Measurements from ENCODE around the gene ZNF836. TPM values are rescaled to one million over a fixed set of nuclear protein-coding genes. Genes with fewer than 3 reads are reported as not detected.
A peak's percentile ranks its signal among the peaks of the same experiment; 100 is the strongest.

ZNF836 gene
- polyA plus RNA-seq, 2 of the 4 experiments (the other 2 are of a cell fraction): 0.81 to 0.85 TPM

GRCh38 chr19:52170304-52170703 lies 1.1 kb downstream of the ZNF836 start:
- H3K9me3 ChIP-seq: peaks cover 74% of the 10 kb centered on the region
- 91% methylated on average over 5 of the region's 5 CpGs for WGBS (ENCODE audit: missing lambda C conversion rate)
- ATAC-seq: 0 out of 6 replicates have a peak, but pooled peaks of 1 of the 2 experiments have one; percentile 18
- ChIA-PET POLR2A (no interaction called here), CTCF (no interaction called here)
- H3K27ac ChIP-seq: no peak overlapping the region
- H3K4me2 ChIP-seq: no peak overlapping the region; the same call in 2 of the 3 replicates
- FAIRE-seq: no peak
- H3K4me1 ChIP-seq: no peaks in the 10 kb centered on the region
- no peak for TF ChIP-seq HMGXB4 (CRISPR knock-in tag; IDR thresholded peaks at IDR 0.05; ENCODE audit: borderline replicate concordance)
- TF ChIP-seq JUNB (IDR thresholded peaks at IDR 0.05): no peak
- no peak overlapping the region for H3K4me3 ChIP-seq
- DNase-seq (ENCODE audit: low read depth in 1 of 2, low spot score in 1 of 2): no peak

- WGBS (ENCODE audit: missing lambda C conversion rate): 73% methylated on average over 15 of the region's 15 CpGs
- H3K4me3 ChIP-seq: no peak overlapping the region
- peaks cover 95% of the 10 kb centered on the region for H3K9me3 ChIP-seq
- DNase-seq (ENCODE audit: low read depth in 1 of 2, low spot score in 1 of 2) (no peak), ATAC-seq (no peak), FAIRE-seq (no peak)
- no peak overlapping the region for H3K4me2 ChIP-seq
- ChIA-PET CTCF (no interaction called here), POLR2A (no interaction called here)
- TF ChIP-seq E2F6 (IDR thresholded peaks at IDR 0.05; ENCODE audit: borderline replicate concordance, low read depth): no peak
- no peak for TF ChIP-seq FOSL2 (IDR thresholded peaks at IDR 0.05)
- TF ChIP-seq FOSL2 (CRISPR knock-in tag; IDR thresholded peaks at IDR 0.05): no peak
- no peak for TF ChIP-seq PHF8 (IDR thresholded peaks at IDR 0.05; ENCODE audit: borderline replicate concordance, low read depth)
- no peak for TF ChIP-seq SREBF2 (IDR thresholded peaks at IDR 0.05)
- no peak for TF ChIP-seq FOXS1 (CRISPR knock-in tag; IDR thresholded peaks at IDR 0.05)
- no peak for TF ChIP-seq KDM1A (IDR thresholded peaks at IDR 0.05; ENCODE audit: low read depth)
- TF ChIP-seq TP53 (CRISPR knock-in tag; IDR thresholded peaks at IDR 0.05): no peak
- no peak for TF ChIP-seq MAZ (IDR thresholded peaks at IDR 0.05; ENCODE audit: borderline replicate concordance, low read depth, low read length)
- TF ChIP-seq POLR2A (IDR thresholded peaks at IDR 0.05; ENCODE audit: low read length): no peak
- TF ChIP-seq RFX5 (IDR thresholded peaks at IDR 0.05): no peak
- no peak for TF ChIP-seq ZFP36 (IDR thresholded peaks at IDR 0.05; ENCODE audit: borderline replicate concordance, partially characterized antibody)
- TF ChIP-seq JUN (IDR thresholded peaks at IDR 0.05): no peak
- no peak for TF ChIP-seq MAX (IDR thresholded peaks at IDR 0.05)
- TF ChIP-seq EP300 (IDR thresholded peaks at IDR 0.05): no peak
- TF ChIP-seq EHMT2 (IDR thresholded peaks at IDR 0.05; ENCODE audit: low read depth): no peak
- TF ChIP-seq HES2 (IDR thresholded peaks at IDR 0.05): no peak
- TF ChIP-seq CEBPB (IDR thresholded peaks at IDR 0.05): no peak
- no peaks in the 10 kb centered on the region for H3K4me1 ChIP-seq
- H3K27ac ChIP-seq: no peak overlapping the region
Measured at GRCh38 chr19:52155596-52156359, 15.6 kb downstream of the ZNF836 start.

- CTCF ChIA-PET: no interaction called here
- FAIRE-seq: no peak
- H3K4me2 ChIP-seq: no peak overlapping the region
- no peak for TF ChIP-seq PBX3 (IDR thresholded peaks at IDR 0.05)
- TF ChIP-seq ZNF302 (CRISPR knock-in tag; IDR thresholded peaks at IDR 0.05): no peak
- no peak for TF ChIP-seq KDM5A (IDR thresholded peaks at IDR 0.05)
- no peak for TF ChIP-seq HEYL (CRISPR knock-in tag; IDR thresholded peaks at IDR 0.05)
- no peak for TF ChIP-seq EHMT2 (IDR thresholded peaks at IDR 0.05; ENCODE audit: low read depth)
- TF ChIP-seq POLR2A (IDR thresholded peaks at IDR 0.05; ENCODE audit: low read length): no peak
- no peak for TF ChIP-seq NR3C1 (IDR thresholded peaks at IDR 0.05)
- no peak for TF ChIP-seq FOXS1 (CRISPR knock-in tag; IDR thresholded peaks at IDR 0.05)
- no peak for TF ChIP-seq HMGXB4 (CRISPR knock-in tag; IDR thresholded peaks at IDR 0.05; ENCODE audit: borderline replicate concordance)
- TF ChIP-seq CHD4 (IDR thresholded peaks at IDR 0.05; ENCODE audit: borderline replicate concordance): no peak
- TF ChIP-seq E2F6 (IDR thresholded peaks at IDR 0.05; ENCODE audit: borderline replicate concordance, low read depth): no peak
Measured at GRCh38 chr19:52148256-52148655, 23.2 kb downstream of the ZNF836 start.

More at GRCh38 chr19:52148256-52148655, 23.2 kb downstream of the ZNF836 start:
- POLR2A ChIA-PET: no interaction called here
- H3K27ac ChIP-seq: no peak overlapping the region
- H3K9me3 ChIP-seq: peaks cover 92% of the 10 kb centered on the region
- no peak for ATAC-seq
- DNase-seq (ENCODE audit: low read depth in 1 of 2, low spot score in 1 of 2): no peak
- H3K4me3 ChIP-seq: no peak overlapping the region
- no peaks in the 10 kb centered on the region for H3K4me1 ChIP-seq

All from A549 (cell line).